B cell (primary cell): ENCODE measurements around the gene GPNMB. TPM values are rescaled to one million over a fixed set of nuclear protein-coding genes. Genes with fewer than 3 reads are reported as not detected.

Source experiments
- ATAC-seq: fragments of 200-7000 bp; cut with Tn5 transposase; one replicate; pipeline ENCODE4 v1.10.0; 2021; ENCODE audit warnings: low read depth, mild to moderate bottlenecking, moderate number of reproducible peaks, moderate library complexity
- CTCF ChIA-PET: fragments of 350-600 bp; sonication (Branson Sonifier 250); formaldehyde crosslinking; loops from one replicate; lab custom pipeline; 2021; ENCODE audit warnings: antibody characterized with exemption, inconsistent platforms; lab: Charles Lee
- POLR2A ChIA-PET: fragments of 350-600 bp; sonication (Branson Sonifier 250); formaldehyde crosslinking; loops from one replicate; lab custom pipeline; 2021; ENCODE audit warnings: antibody characterized with exemption; lab: Charles Lee
- DNase-seq: peaks from one replicate; pipeline ENCODE4 v3.0.0; 2013
- H2AFZ ChIP-seq: 2 replicates; pipeline ENCODE4 v1.6.1; 2012; ENCODE audit warnings: mild to moderate bottlenecking, low read depth, low read length; ENCODE audit not compliant: insufficient read depth, poor library complexity, severe bottlenecking
- H3K27ac ChIP-seq, 2 donors: 1 replicate in 1 of 2; 2 replicates in 1 of 2; pipeline ENCODE4 v1.5.1; 2012 to 2013; ENCODE audit warnings: low read length in 2 of 2, mild to moderate bottlenecking in 2 of 2, moderate library complexity in 1 of 2
- H3K27me3 ChIP-seq, 4 experiments: fragments of 200-600 bp in 1 of 4; sonication (generic) in 1 of 4; replicated peaks in 1 of 4; 1 replicate in 2 of 4; 2 replicates in 2 of 4; pipeline versions ENCODE4 v1.6.1 to v1.7.0; 2013 to 2016; ENCODE audit warnings: low read length in 3 of 4, mild to moderate bottlenecking in 2 of 4, mixed read lengths in 1 of 4, moderate library complexity in 1 of 4; ENCODE audit not compliant: insufficient read depth in 4 of 4, control insufficient read depth in 3 of 4; ENCODE audit errors: control extremely low read depth in 1 of 4
- H3K36me3 ChIP-seq, 2 experiments: replicated peaks in 1 of 2; 1 replicate in 1 of 2; 2 replicates in 1 of 2; pipeline versions ENCODE4 v1.6.1 to v1.7.1; 2013; ENCODE audit warnings: low read length in 1 of 2; ENCODE audit not compliant: insufficient read depth in 2 of 2, control insufficient read depth in 1 of 2; ENCODE audit errors: control extremely low read depth in 1 of 2, extremely low read depth in 1 of 2
- H3K4me1 ChIP-seq, 2 donors: fragments of 200-600 bp in 1 of 2; sonication (generic) in 1 of 2; 1 replicate in 1 of 2; 2 replicates in 1 of 2; pipeline versions ENCODE4 v1.5.1 to v1.6.1; 2013 to 2017; ENCODE audit warnings: low read length in 2 of 2; ENCODE audit not compliant: control insufficient read depth in 2 of 2, insufficient read depth in 2 of 2
- H3K4me2 ChIP-seq: replicated peaks from 2 replicates; pipeline ENCODE3; 2012; ENCODE audit warnings: mild to moderate bottlenecking, low read depth, low read length; ENCODE audit not compliant: poor library complexity, severe bottlenecking
- H3K4me3 ChIP-seq, 5 experiments: fragments of 200-600 bp in 1 of 5; sonication (generic) in 1 of 5; 1 replicate in 3 of 5; 2 replicates in 2 of 5; pipeline versions ENCODE4 v1.5.1 to v1.7.0; 2011 to 2016; ENCODE audit warnings: low read length in 4 of 5, mild to moderate bottlenecking in 4 of 5, low read depth in 2 of 5, control low read depth in 1 of 5, moderate library complexity in 1 of 5; ENCODE audit not compliant: insufficient read depth in 1 of 5; ENCODE audit errors: control extremely low read depth in 1 of 5, extremely low read depth in 1 of 5
- H3K79me2 ChIP-seq: fragments of 200-600 bp; sonication (generic); one replicate; pipeline ENCODE4 v1.6.0; 2016; ENCODE audit warnings: low read length; ENCODE audit not compliant: control insufficient read depth, insufficient read depth
- H3K9ac ChIP-seq: fragments of 200-600 bp; sonication (generic); 2 replicates; pipeline ENCODE4 v1.6.1; 2017; ENCODE audit warnings: mild to moderate bottlenecking, low read length, moderate library complexity
- H3K9me3 ChIP-seq, 3 donors: one replicate each; pipeline versions ENCODE4 v1.6.1 to v1.7.1; 2013; ENCODE audit warnings: low read length in 2 of 3; ENCODE audit not compliant: control insufficient read depth in 2 of 3, insufficient read depth in 1 of 3; ENCODE audit errors: control extremely low read depth in 1 of 3
- H4K20me1 ChIP-seq: 2 replicates; pipeline ENCODE4 v1.6.0; 2012; ENCODE audit warnings: mild to moderate bottlenecking, low read length; ENCODE audit not compliant: insufficient read depth, control insufficient read depth, poor library complexity, severe bottlenecking
- H3K27ac Mint-ChIP-seq: one replicate; pipeline ENCODE4 v1.8.0; 2021; ENCODE audit warnings: mixed read lengths
- H3K27me3 Mint-ChIP-seq: one replicate; pipeline ENCODE4 v1.8.0; 2021; ENCODE audit warnings: mixed read lengths
- H3K4me1 Mint-ChIP-seq: one replicate; pipeline ENCODE4 v1.8.0; 2021; ENCODE audit warnings: mixed read lengths
- H3K4me3 Mint-ChIP-seq: one replicate; pipeline ENCODE4 v1.8.0; 2021; ENCODE audit warnings: mixed read lengths
- H3K9me3 Mint-ChIP-seq: one replicate; pipeline ENCODE4 v1.8.0; 2022; ENCODE audit warnings: mixed read lengths; ENCODE audit not compliant: insufficient read depth
- CTCF ChIP-seq: fragments of 200-600 bp; IDR thresholded peaks from one replicate; pipeline ENCODE4 v1.8.0; 2022; ENCODE audit warnings: antibody characterized with exemption, mild to moderate bottlenecking
- EZH2 ChIP-seq: IDR thresholded peaks from 2 replicates; pipeline ENCODE4 v1.6.1; 2012; ENCODE audit warnings: borderline replicate concordance, low read depth, mild to moderate bottlenecking, moderate library complexity, low read length; ENCODE audit not compliant: insufficient read depth, poor library complexity, severe bottlenecking
- WGBS: methylation state at CpG from one replicate; pipeline ENCODE4 v1.1.5; 2013; ENCODE audit warnings: missing lambda C conversion rate; ENCODE audit not compliant: insufficient coverage; 5-methylcytosine and 5-hydroxymethylcytosine counted together
- intact Hi-C: fragments of 100-400 bp; cut with micrococcal nuclease; formaldehyde crosslinking; loops from one replicate; pipeline ENCODE4 v1.10.0; 2022
- polyA plus RNA-seq: library from polyadenylated mRNA; depleted of rRNA; stranded (reverse); fragments of >200 nt; gene quantifications from 2 replicates; pipeline ENCODE4 v1.2.3, GENCODE V29; 2012
- total RNA-seq, 2 donors: library from RNA; stranded (reverse); fragments of 120-200 nt in 1 of 2; gene quantifications; 1 replicate in 1 of 2; 2 replicates in 1 of 2; pipeline versions ENCODE4 v1.2.3 to v1.2.4, GENCODE V29; 2013 to 2022

The GPNMB gene
- total and polyA plus RNA-seq, 2 donors (not counting 1 experiment from before 2014, with no cell fraction given) = 2.6 TPM; not detected in 1

- H3K27ac ChIP-seq = no peak overlapping the region
- no peaks in the 10 kb centered on the region for H3K4me1 ChIP-seq
- no peak overlapping the region for H3K4me3 ChIP-seq
- Mint-ChIP-seq H3K27me3 (peaks cover 59% of the 10 kb centered on the region), H3K4me1 (no peaks in the 10 kb centered on the region), H3K27ac (no peak overlapping the region), H3K9me3 (peaks cover 2% of the 10 kb centered on the region), H3K4me3 (no peak overlapping the region)
- H3K27me3 ChIP-seq = peaks cover 0 to 16% (median 8%) of the 10 kb centered on the region in 4 experiments
- no peak overlapping the region for H3K9ac ChIP-seq
- intact Hi-C loops = no loop called here
- CTCF ChIA-PET = interaction anchor here (1.2 to 1.4 kb wide), 2 partner anchors 8 to 9 kb away, joined by 3 to 4 read pairs; no protein-coding TSS in a partner anchor
- H3K36me3 ChIP-seq = no peaks in the 10 kb centered on the region
- POLR2A ChIA-PET = no interaction called here
- no peak overlapping the region for H3K4me2 ChIP-seq
- no peaks in the 10 kb centered on the region for H3K79me2 ChIP-seq
- H4K20me1 ChIP-seq = no peaks in the 10 kb centered on the region
- H3K9me3 ChIP-seq = peaks cover 0 to 9% (median 0%) of the 10 kb centered on the region in 3 donors
- DNase-seq (no peak), ATAC-seq (no peak)
- no peak for TF ChIP-seq CTCF
- no peak for TF ChIP-seq EZH2
- no peak overlapping the region for H2AFZ ChIP-seq
- WGBS = 98% methylated on average over 6 of the region's 7 CpGs
Measured at GRCh38 chr7:23254051-23254681, 7.6 kb downstream of the GPNMB start.

GRCh38 chr7:23256731-23257130 is 10.2 kb downstream of the GPNMB start:
- DNase-seq (no peak), ATAC-seq (no peak)
- TF ChIP-seq CTCF = no peak
- no peak for TF ChIP-seq EZH2
- ChIA-PET CTCF (no interaction called here), POLR2A (no interaction called here)
- Histone ChIP-seq H3K4me2 (no peak overlapping the region), H4K20me1 (no peaks in the 10 kb centered on the region), H2AFZ (no peak overlapping the region), H3K27me3 (peaks cover 0 to 4% (median 0%) of the 10 kb centered on the region in 4 experiments), H3K79me2 (no peaks in the 10 kb centered on the region), H3K4me1 (no peaks in the 10 kb centered on the region), H3K36me3 (no peaks in the 10 kb centered on the region), H3K9ac (no peak overlapping the region), H3K4me3 (no peak overlapping the region), H3K27ac (no peak overlapping the region), H3K9me3 (peaks cover 0 to 1% (median 0%) of the 10 kb centered on the region in 3 donors)
- H3K27ac Mint-ChIP-seq = no peak overlapping the region
- peaks cover 36% of the 10 kb centered on the region for H3K27me3 Mint-ChIP-seq
- 95% methylated on average over 3 of the region's 7 CpGs for WGBS
- H3K4me1 Mint-ChIP-seq = no peaks in the 10 kb centered on the region
- H3K4me3 Mint-ChIP-seq = no peak overlapping the region
- intact Hi-C loops = no loop called here
- peaks cover 2% of the 10 kb centered on the region for H3K9me3 Mint-ChIP-seq
